GM15510 (cell line): ENCODE measurements around the gene MAL.

ENCODE experiments used
- POLR2A ChIP-seq: IDR thresholded peaks from 3 replicates; pipeline ENCODE4 v1.6.1; 2011; ENCODE audit warnings: borderline replicate concordance; ENCODE audit not compliant: insufficient read length; ENCODE audit errors: extremely low read depth

Gene MAL

GRCh38 chr2:95007031-95007609 lies 18.4 kb upstream of the MAL start:
- TF ChIP-seq POLR2A, result no peak

- no peak for TF ChIP-seq POLR2A
These were observed 17.7 kb upstream of the MAL start for GRCh38 chr2:95007822-95008221.

GRCh38 chr2:95008306-95008705 lies 17.2 kb upstream of the MAL start:
- no peak for TF ChIP-seq POLR2A

DNA sequence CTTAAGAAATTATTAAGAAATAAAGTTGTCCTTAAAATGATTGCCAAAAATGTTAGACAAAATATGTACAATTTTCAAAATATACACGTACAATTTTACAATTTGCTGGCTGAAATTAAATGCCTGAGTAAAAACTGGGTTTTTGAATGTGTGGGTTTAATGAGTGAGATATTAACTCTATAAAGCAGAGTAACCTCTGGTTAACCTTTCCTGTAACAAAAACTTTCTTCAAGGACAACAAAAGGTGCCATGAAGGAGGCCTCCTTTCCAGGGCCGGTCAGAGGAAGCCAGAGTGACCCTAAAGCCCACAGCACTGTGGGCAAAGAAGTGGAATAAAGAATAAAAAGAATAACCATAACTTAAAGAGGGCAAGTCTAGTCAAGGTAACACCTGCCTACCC lies 16.5 kb upstream of the MAL start:
- TF ChIP-seq POLR2A, result no peak

DNA sequence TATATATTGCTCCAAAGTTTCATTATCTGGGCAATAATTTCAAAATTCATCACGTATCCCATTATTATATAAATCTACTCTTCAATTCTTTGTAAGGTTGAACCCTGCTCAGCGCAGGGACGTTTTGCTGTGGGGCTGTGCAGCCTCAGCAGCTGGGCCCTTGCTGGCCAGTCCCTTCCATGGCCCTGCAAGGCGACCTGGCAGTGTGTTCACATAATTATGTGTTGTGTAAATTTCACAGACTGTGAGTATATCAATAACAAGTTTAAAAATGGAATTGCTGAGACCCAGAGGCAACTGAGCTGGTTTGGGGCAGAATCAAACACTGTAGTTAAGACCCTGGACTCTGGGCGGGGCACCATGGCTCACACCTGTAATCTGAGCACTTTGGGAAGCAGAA lies 16.1 kb upstream of the MAL start:
- TF ChIP-seq POLR2A, result no peak

DNA sequence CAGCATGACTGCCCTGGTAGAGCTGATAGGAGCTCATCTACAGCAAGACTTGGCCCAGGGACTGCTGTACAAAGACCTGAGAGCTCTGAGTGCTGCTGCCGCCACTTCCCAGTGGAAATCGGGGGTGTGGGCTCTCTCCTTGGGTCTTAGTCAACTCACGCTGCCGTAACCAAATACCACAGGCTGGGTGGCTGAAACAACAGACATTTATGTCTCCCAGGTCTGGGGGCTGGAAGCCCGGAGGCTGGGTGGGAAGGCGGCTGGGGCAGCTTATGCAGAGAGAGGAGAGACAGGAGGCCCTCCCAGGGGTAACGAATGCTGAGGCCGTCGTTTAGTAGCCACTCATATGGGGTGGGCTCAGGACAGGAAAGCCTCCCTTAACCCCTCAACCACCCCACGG lies 15.4 kb upstream of the MAL start:
- TF ChIP-seq POLR2A, result no peak

DNA sequence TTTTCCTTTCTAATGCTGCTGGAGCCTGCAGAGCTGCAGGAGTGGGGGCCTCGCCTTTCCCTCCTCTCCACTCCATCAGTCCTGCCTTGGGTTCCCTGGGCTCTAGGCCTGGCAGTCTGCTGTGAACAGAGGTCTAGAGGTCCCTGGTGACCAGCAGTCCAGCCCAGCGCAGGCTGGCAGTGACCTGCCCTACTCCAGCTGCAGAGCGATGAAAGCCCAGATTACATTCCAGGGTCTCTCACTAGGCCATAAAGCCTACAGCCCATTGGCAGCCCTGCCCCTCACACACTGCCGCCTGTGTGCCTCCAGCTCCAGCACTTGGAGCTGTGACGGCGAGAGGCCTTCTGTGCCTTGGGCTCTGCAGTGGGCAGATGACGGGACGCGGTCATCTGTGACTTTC lies 14.8 kb upstream of the MAL start:
- no peak for TF ChIP-seq POLR2A

GRCh38 chr2:95012881-95013550 lies 12.5 kb upstream of the MAL start:
- TF ChIP-seq POLR2A, result no peak

DNA sequence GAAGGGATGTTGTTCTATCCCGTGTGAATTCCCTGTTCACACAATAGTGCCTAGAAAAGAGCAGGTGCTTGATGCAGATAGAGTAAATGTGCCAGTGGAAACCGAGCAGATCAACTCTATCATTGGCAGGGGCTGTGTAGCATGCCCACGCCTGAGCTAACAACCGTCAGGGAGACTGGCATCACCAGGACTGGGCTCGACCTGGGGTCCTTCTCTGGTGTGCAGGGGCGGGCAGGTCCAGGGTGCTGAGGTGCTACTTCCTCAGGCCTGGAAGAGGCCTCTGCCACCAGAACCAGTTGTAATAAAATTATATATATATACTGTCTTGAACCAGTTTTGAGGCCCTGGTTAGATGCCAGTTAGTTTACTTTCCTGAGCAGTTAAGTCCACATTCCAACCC lies 11.8 kb upstream of the MAL start:
- no peak for TF ChIP-seq POLR2A

DNA sequence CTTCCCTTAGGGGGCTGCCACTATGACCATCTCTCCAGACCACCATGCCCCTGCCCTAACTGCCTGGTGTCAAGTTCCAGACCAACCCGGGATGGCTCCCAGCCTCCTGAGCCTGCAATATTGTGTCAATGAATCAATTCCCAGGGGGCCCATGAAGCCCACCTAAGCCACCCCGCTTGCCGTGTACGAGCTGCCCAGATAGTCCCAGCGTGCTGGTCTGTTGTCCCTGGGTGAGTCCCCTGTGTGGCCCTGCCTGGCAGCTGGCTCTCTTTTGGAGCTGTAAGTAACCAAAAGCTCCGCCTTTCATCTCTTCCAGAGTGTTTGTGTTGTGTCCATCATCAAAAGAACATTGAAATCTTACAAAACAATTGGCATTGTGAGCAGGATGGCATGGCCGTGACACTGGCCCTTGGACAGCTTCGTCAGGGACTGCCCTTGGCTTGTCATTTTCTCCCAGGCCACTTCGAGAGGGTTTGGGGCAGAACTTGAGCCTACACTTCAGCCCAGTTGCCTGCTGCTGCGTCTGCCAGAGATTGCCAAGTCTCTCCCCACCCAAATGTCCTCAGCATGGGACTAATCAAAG lies 11.3 kb upstream of the MAL start:
- TF ChIP-seq POLR2A, result no peak

- TF ChIP-seq POLR2A, result no peak
These were observed 10.1 kb upstream of the MAL start for GRCh38 chr2:95015261-95015912.

- no peak for TF ChIP-seq POLR2A
These were observed 8.9 kb upstream of the MAL start for GRCh38 chr2:95016616-95017015.

- TF ChIP-seq POLR2A, result no peak
These were observed 8.4 kb upstream of the MAL start for GRCh38 chr2:95017071-95017501.

- no peak for TF ChIP-seq POLR2A
These were observed 7.7 kb upstream of the MAL start for GRCh38 chr2:95017836-95018235.

GRCh38 chr2:95018301-95018700 lies 7.2 kb upstream of the MAL start:
- TF ChIP-seq POLR2A, result no peak

- TF ChIP-seq POLR2A, result no peak
These were observed 6.5 kb upstream of the MAL start for GRCh38 chr2:95018861-95019550.

DNA sequence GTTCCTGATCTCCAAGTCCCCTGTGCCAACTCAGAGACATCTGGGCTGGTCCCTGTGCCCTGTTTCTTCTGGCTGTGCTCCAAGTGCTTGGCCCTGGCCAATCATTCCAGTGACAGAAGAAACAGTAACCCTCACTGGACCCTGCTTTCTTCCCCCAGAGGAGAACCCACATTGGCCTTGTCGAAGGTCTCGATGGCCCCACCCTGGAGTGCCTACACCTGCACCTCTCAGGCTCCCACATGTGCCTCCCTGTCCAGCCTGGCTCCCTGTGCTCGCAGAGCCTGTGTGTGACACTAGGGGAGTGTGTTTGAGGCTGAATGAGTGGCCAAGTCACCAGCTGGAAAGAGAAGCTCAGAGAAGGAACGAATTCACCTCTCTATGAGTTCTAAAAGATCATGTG lies 5.9 kb upstream of the MAL start:
- no peak for TF ChIP-seq POLR2A
